ENCODE results near the gene AFF4. TPM values are rescaled to one million over a fixed set of nuclear protein-coding genes. Genes with fewer than 3 reads are reported as not detected.

The AFF4 gene
- total and polyA plus RNA-seq, 2 experiments from 2014 or later, result 31.3 to 46.3 TPM

GRCh38 chr5:132838516-132839282 is 124.7 kb downstream of the AFF4 start:
- H3K4me3 ChIP-seq, result no peak overlapping the region
- TF ChIP-seq EZH2 (IDR thresholded peaks at IDR 0.05; ENCODE audit: low read depth, unreplicated experiment), result no peak
- no peak for TF ChIP-seq STAT1 (IDR thresholded peaks at IDR 0.05; ENCODE audit: unreplicated experiment)
- no peak for TF ChIP-seq NANOG (IDR thresholded peaks at IDR 0.05; ENCODE audit: borderline replicate concordance)
- TF ChIP-seq ETS1 (IDR thresholded peaks at IDR 0.05), result no peak
- no peak for TF ChIP-seq ZNF331 (CRISPR knock-in tag; IDR thresholded peaks at IDR 0.05; ENCODE audit: low read depth)
- no peak for TF ChIP-seq JUNB (IDR thresholded peaks at IDR 0.05; ENCODE audit: unreplicated experiment)
- no peak for TF ChIP-seq ZNF114 (CRISPR knock-in tag; IDR thresholded peaks at IDR 0.05)
- TF ChIP-seq ZNF462 (CRISPR knock-in tag; IDR thresholded peaks at IDR 0.05), result no peak
- TF ChIP-seq REST (IDR thresholded peaks at IDR 0.05; ENCODE audit: unreplicated experiment), result no peak
- no peak for TF ChIP-seq CTCF (conservative IDR thresholded peaks at IDR 0.05; ENCODE audit: low read depth in 2 of 2)
- TF ChIP-seq CREB1 (CRISPR knock-in tag; IDR thresholded peaks at IDR 0.05; ENCODE audit: low read depth), result no peak
- no peak for TF ChIP-seq EZH2phosphoT487 (IDR thresholded peaks at IDR 0.05; ENCODE audit: unreplicated experiment)
- TF ChIP-seq POLR2AphosphoS5 (IDR thresholded peaks at IDR 0.05; ENCODE audit: low read depth), result no peak
- Mint-ChIP-seq H3K4me1 (no peaks in the 10 kb centered on the region), H3K27ac (no peak overlapping the region), H3K4me3 (no peak overlapping the region), H3K9me3 (no peaks in the 10 kb centered on the region), H3K27me3 (ENCODE audit: insufficient read depth, low read depth, poor library complexity) (peaks cover 2% of the 10 kb centered on the region), H3K36me3 (ENCODE audit: low read depth) (no peaks in the 10 kb centered on the region)
- H4K20me1 ChIP-seq (replicated peaks; ENCODE audit: insufficient read depth), result no peaks in the 10 kb centered on the region
- H3K27ac ChIP-seq (ENCODE audit: low read depth), result no peak overlapping the region
- ATAC-seq (no peak), DNase-seq (ENCODE audit: low spot score) (no peak)
- no peaks in the 10 kb centered on the region for H3K36me3 ChIP-seq (ENCODE audit: insufficient read depth)
- H3K27me3 ChIP-seq (ENCODE audit: insufficient read depth), result no peaks in the 10 kb centered on the region
- H3K4me2 ChIP-seq, result no peak overlapping the region
- H3K9me2 ChIP-seq (ENCODE audit: insufficient read depth), result no peaks in the 10 kb centered on the region
- H2AFZ ChIP-seq, result no peak overlapping the region
- H3K4me1 ChIP-seq (ENCODE audit: insufficient read depth), result no peaks in the 10 kb centered on the region
- no peaks in the 10 kb centered on the region for H3F3A ChIP-seq (replicated peaks; ENCODE audit: low read depth)
- no peaks in the 10 kb centered on the region for H3K79me2 ChIP-seq (replicated peaks; ENCODE audit: insufficient read depth)

All from GM23338 (cell line).